ENCODE measurements around the gene LNX2.

Gene LNX2

DNA sequence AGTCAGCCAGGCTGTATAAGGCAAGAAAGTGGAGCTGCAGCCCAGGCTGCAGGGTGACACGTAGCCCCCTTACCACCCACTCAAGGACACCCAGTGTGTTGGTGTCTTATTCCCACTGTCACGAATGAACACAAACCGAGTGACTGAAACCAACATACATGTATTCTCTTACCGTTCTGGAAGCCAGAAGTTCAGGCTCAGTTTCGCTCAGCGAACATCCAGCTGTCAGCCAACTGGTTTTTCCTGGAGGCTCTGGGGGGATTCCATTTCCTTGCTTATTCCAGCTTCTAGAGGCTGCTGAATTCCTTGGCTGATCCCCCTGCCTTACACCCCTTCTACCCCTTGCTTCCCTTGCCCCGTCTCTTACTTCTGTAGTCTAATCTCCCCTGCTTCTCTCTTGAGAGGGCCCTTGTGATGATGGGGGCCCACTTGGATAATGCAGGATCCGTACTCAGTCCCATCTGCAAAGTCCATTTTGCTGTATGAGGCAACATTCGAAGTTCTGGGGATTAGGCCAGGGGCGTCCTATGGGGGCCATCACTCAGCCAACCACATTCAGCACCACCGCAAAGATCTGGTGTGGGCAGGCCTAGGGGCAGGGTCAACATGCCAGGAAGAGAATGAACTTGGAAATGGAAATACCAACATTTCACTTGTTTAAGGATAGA, 122.6 kb downstream of the LNX2 start:
- no peak for DNase-seq

DNA sequence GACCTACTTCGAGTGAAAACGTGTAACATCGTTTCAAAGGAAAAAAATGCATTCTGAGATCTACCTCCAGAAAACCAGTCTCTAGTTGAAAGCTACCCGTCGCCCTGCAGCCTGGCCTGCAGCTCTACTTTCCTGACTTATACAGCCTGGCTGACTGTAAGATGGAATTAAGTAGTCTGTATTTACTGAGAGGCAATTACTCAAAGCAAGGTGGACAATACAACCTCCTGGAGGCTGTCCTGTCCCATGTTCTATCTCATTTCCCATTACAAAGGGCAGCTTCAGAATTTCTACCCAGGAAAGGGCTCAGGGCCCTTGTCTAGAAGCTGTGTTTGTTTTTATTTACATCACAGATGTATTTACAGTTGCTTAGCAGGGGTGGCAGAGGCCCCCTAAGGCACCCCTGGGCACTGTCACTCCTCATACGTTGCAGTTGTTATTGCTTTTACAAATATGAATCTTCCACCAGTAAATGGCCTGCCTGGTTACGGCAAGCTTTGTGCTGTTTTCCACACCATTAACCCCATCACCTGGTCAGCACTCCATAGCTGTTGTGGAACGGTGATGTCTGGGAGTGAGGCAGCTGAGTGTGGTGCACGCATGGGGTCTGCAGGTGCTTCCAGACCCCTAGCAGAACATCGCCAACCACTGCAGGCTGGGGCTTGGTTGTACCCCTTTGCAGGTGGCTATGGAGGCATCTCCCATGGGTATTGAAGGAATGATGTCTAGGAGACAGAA, 123.6 kb downstream of the LNX2 start:
- no peak for DNase-seq

DNA sequence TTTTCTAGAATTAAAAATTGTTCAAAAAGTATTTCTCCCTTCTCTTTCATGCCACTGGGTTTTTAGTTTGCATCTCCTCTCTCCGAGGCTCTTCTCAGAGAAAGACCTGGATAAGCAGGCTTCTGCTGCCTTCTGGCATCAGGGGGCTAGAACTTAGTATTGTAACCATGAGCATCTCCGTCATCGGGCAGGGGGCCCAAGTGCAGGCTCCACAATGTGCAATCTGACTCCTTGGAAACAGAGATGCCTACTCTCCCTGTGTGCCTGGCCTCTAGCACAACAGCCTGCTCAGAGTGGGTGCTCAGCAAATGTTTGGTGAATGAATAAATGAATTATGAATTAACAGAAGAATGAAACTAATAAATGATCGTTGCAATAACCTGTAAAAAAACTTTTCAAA, 124.3 kb downstream of the LNX2 start:
- DNase-seq, result no peak

All from NCI-H2171 (cell line).